ENCODE measurements around the gene UQCR11.

- TF ChIP-seq EZH2 (IDR thresholded peaks at IDR 0.05): no peak
- TF ChIP-seq POLR2AphosphoS5 (IDR thresholded peaks at IDR 0.05; ENCODE audit: borderline replicate concordance, low read depth, low read length): no peak
- TF ChIP-seq FOXP2 (optimal IDR thresholded peaks at IDR 0.05; ENCODE audit: control extremely low read depth, extremely low read length, insufficient read depth): no peak
Observed at GRCh38 chr19:1567848-1568227, 37.4 kb downstream of the UQCR11 start.

Measured in SK-N-MC (cell line).